NCI-H2196 treated with DMSO at 0.1 percent for 48 hours (cell line): Measurements from ENCODE around the gene ZC3H12D.

Source experiments
- DNase-seq: peaks from one replicate; lab custom pipeline; 2025; ENCODE audit not compliant: unreplicated experiment; lab: John Stamatoyannopoulos, UW

The ZC3H12D gene

DNA sequence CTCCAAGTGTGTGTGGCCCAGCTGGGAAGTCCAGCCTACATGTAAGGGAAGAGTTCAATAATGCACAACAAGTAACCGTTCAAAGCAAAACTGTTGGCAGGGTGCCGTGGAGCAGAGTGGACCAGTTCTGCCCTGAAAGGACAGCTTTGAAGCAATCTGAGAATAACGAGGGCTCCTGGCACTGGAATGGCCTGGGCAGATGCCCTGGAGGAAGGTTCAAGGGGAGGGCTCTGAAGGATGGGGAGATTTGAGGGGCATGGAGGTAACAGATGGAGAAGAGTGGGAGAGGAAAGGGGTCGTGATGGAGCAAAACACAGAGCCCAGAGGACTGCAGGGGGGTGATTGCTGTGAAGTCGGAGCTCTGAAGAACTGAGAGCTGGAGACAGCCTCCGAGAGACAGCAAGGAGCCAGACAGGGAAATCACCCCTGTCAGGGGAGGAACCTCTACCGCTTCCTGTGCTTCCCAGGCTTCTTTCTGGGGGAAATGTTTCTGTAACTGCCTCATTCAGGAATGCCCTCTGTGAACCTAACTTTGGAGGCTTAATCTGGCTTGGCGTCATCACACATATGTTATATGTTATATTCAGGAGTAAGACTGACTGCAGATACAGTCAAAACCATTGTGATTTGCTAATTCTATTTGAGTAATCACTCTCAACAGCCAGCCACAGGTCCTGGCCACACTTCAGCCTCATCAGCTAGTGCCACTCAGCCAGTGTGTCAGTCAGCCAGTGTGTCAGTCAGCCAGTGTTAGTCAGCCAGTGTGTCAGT, 41.2 kb downstream of the ZC3H12D start:
- DNase-seq = no peak

DNA sequence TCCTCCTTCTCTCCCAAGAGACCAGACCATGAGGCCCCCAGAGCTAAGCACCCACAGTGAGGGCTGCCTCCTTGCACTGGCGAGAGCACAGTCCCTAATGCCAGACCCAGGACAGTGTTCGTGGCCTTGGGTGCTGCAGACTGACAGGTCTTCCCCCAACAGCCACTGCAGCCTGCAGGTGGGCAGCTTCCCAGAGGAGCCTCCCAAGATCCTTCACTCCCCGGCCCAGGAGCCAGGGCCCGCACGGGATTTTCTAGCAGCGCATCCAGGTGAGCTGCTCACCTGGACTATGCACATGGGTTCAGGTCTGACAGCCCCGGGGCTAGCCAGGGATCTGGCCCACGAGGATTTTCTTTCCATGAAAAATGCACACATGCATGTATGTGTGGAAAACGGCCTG, 43.1 kb downstream of the ZC3H12D start:
- DNase-seq = no peak

DNA sequence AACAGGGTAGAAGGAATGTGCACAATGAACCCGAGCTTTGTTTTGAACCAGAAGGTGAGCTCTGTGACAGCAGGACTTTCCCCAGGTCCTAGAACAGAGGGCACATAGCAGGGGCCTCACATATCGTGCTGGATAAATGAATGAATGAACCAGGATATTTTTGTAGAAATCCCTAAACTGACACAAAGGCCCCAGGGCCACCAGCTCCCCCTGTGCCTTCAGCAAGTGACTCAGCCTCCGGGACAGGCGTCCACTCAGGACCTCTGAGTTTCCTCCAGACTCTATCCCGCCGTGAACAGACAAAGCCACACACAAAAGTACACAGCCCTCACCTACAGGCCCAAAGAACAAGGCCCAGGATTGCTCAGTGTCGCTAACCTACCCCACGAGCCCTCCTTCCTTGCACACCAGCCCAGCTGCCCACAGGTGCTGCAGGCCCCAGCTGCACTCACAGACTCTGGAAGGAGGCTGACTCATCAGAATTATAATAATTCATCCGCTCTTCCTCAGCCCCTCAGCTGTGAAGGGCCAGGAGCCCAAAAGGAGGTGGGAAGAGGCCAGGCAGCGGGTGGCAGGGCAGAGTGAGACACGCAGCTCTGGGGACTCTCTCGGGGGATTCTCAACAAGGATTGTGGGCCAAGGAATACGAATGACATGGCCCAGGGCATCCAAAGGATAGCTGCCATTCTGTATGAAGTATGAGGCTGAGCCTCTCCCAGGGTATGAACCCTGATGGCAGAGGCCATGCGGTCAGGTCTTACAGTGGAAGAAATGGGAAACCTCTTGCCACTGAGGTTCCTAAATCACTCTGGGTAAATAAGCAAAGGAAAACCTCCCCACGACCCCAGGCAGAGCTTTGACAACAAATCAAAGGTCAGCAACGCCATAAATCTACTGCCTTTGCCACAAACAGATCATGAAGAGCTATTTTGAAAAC, 43.8 kb downstream of the ZC3H12D start:
- DNase-seq = no peak

DNA sequence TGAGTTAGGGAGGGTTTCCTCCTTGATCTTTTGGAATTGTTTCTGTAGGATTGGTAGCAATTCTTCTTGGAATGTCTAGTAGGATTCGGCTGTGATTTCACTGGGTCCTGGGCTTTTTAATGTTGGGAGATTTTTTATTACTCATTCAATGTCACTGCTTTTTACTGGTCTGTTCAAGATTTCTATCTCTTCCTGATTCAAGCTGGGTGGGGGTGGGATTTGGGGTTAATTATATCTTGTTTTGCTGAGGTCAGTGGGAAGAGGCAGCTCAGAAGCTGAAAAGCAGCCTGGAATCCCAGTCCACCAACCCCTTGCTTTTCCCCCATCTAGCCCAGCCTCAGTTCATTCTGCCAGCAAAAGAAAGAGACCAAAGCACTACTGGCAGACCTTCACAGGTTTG, 45.2 kb downstream of the ZC3H12D start:
- no peak for DNase-seq

DNA sequence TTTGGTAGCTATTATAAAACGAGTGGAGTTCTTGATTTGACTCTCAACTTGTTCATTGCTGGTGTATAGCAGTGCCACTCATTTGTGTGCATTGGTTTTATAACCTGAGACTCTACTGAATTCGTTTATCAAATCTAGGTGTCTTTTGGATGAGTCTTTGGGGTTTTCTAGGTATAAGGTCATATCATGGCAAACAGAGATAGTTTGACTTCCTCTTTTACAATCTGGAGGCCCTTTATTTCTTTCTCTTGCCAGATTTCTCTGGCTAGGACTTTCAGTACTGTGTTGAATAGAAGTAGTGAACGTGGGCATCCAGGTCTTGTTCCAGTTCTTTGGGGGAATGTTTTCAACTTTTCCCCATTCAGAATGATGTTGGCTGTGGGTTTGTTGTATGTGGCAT, 46.0 kb downstream of the ZC3H12D start:
- no peak for DNase-seq

DNA sequence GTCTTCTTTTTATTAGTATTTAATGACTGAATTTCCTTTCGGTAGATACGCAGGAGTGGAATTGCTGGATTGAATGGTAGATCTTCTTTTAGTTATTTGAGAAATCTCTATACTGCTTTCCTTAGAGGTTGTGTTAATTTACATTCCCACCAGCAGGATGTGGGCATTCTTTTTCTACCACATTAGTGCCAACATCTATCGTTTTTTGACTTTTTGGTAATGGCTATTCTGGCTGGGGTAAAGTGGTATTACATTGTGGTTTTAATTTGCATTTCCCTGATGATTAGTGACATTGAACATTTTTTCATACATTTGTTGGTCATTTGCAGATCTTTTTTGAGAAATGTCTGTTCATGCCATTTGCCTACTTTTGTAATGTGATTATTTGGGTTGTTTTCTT, 47.6 kb downstream of the ZC3H12D start:
- no peak for DNase-seq

DNA sequence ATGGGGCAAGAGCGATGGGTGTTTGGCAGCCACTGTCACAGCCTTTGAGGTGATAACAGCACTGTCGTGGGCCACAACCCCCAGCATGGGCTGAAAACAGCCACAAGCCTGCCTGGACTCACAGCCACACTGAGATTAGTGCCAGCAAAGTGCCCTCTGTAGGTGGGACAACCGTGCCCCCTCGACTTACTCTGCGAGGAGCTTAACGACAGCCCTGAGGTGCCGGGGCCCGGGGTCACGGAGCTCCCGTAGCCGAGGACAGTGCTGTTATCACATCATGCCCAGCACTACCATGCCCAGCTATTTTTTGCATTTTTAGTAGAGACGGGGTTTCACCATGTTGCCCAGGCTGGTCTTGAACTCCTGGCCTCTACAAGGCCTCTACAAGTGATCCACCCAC, 48.2 kb downstream of the ZC3H12D start:
- no peak for DNase-seq

DNA sequence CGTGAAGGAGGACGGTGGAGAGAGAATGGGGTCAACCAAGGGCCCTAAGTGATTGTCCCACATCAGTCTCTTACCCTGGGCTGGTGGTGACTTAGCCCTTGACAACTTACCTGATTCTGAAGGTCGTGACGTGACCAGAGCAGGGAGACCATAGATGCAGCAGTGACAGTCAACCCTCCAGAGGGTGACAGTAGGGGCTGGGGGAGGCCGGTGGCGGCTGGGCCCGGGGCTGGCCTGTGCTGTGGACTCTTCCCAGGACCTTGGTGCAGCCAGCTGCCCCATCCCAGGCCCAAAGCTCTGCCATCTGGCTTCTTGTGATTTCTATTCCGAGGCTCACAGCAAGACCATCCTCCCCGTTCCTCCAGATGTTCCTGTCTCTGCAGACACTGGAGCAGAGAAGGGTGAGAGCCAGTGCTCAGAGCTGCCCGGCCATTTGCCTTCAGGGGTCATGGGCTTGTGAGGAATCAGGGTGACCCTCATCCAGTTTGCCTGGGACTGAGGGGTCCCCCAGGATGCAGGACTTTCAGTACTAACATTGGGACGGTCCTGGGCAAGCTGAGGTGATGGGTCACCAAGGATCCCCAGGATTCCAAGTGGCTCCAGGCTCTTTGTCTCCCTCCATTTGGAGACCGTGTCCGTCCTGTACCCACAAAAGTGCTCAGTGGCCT, 48.8 kb downstream of the ZC3H12D start:
- no peak for DNase-seq

DNA sequence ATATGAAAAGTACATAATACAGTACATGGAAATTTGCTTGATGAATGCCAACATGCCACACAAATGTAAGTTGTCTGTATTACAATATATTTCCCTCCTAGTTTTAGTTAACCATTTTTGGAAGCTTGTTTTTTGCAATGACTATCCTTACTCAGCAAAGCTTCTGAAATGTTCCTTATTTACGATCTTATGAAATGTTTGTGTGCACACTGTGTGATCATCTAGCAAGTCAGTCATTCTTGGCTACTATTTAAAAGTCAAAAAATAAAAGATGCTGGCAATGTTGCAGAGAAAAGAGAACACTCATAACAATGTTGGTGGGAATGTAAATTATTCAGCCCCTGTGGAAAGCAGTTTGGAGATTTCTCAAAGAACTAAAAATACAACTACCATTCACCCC, 50.9 kb downstream of the ZC3H12D start:
- no peak for DNase-seq

DNA sequence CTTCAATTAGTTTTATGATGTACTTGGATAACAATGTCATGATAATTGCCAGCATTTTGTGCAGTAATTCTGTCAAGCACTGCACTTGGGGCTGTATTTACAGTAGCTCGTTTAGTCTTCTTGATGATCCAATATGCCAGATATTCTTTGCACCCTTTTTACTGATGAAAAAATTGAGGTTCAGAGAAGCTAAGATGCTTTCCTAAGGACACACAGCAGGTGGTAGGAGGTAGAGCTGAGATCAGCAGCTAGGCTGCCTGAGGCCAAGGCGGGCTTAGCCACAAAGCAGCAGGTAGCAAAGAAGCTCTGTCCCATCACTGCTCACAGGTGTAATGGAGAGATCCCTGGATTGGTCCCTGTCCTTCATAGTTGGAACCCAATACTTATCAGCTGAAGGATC, 51.4 kb downstream of the ZC3H12D start:
- no peak for DNase-seq

DNA sequence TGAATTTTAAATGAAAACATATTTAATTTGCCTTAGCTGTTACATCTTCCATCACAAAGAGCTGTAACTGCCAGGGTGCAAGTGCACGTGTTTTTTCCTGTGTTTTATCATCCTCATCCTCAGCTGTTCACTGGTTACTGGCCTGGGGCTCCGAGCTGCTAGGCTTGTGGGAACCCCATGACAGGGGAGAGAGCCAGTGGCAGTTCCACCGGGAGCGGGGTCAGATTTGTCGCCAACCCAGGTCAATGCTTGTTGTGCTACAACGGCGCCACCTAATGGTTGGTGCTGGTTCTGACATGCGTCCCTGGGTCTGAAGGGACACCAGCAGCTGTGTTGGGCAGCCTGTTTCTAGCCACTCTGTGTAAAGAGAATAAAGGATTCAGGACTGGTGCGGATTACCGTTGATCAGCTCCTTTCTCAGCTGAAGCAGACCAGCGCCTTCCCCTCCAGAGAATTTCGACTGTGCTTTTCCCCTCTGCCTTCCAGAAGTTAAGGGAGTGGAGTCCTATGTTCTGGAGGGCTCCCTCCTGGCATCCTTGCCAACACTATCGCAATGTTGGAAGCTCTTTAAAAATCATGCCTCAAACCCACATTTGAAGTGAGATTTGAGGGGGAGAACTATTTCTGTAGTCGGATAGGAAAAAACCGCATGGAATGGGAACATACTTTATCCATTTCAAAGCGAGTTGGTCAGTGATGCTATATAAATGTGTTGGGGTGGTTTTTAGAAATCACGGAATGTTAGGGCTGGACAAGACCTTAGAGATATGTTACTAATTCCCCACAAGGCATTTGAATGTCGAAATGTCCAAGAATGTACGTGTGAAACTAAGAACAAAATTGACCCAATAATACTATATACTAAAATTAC, 52.7 kb downstream of the ZC3H12D start:
- peak; percentile 69 for DNase-seq

DNA sequence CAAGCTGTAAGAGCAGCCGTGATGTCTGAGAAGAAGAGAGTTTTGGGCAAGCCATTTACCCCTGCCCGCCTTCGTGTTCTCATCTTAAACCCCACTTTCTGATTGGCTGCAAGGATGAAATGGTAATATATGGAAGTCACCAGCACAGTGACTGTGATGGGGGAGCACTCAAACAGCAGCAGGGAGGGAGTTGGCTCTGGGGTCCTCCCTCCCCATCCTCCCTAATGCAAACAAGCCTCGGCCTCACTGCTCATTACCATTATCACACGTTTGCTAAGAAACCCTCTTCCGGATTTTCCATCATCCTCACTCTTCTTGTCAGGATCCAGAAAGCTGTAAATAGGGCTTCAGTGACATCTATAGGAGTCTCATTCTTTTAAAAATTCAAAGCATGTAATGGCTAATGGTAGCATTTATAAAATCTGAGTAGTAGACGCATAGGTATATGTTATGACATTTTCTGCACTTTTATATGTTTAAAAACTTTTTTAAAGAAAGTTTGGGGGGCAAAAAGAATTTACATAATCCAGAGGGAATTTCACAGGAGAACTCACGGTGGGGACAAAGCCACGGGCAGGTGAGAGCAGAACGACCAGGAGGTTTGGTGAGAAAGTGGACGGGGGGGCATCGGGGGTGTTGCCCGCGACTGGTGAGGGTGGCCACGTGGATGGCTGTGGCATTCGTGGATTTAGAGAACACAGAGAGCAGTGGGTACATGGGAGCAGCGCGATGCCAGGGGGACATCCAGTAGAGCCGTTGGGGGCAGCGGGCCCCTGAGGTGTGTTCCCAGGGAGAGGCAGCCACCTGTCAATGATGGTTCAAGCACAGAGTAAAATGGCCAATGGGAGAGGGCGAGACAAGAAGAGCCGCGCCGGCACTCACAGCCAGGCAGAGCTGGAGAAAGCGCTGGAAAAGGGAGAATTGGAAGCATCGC, 55.1 kb downstream of the ZC3H12D start:
- DNase-seq = no peak

DNA sequence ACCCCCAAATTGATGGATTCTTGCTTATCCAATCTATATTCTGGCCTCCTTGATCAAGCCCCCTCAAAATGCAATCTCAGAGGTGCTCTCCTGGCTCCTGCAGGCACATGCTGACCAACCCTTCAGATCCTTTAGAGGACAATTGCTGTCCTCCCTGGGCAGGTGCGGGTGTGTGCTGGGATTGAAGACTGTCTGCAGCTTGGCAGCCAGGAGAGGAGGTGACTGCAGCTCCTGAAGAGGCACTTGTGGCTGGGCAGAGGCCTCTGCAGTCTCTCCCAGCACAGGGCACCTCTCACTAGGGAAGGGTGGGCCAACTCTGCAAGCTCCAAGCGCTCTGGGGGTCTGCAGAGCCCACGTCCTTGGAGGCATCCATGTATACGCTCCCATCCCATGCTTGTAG, 56.2 kb downstream of the ZC3H12D start:
- no peak for DNase-seq

DNA sequence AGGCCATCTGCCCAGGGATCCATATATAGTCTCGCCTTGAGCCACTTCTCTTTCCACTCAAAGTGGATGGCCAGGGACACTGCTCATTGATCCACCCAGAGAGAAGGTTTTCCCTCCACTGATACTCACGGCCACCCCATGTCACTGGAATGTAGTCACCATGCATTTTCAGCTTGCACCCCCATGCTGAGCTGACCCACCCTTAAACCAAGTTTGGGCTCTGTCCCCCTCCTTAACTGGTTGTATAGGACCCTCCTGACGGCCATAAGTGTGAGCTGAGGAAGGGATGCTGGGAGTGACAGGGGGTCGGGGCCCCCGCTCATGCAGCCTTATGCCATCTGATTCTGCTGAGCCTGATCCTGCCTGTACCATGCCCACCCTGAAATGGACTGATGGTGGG, 59.1 kb downstream of the ZC3H12D start:
- no peak for DNase-seq

DNA sequence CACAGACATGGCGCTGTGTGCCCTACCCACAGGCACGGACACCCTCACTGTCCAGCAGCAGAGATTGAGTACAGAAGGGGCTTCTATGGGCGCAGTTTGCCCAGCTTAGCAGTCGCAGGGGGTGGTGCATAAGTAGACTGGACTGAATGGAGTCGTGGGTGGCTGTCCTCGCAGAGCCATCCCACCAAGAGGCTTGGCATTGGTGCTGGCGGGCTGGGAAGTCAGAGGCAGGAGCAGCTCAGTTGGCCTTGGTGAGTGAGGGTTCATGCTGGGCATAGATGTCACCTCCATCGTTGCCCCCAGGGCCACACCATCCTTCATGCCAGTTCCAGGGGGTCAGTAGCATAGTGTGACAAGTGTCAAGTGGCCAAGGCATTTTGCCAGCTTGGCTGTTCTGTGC, 59.6 kb downstream of the ZC3H12D start:
- DNase-seq = no peak

DNA sequence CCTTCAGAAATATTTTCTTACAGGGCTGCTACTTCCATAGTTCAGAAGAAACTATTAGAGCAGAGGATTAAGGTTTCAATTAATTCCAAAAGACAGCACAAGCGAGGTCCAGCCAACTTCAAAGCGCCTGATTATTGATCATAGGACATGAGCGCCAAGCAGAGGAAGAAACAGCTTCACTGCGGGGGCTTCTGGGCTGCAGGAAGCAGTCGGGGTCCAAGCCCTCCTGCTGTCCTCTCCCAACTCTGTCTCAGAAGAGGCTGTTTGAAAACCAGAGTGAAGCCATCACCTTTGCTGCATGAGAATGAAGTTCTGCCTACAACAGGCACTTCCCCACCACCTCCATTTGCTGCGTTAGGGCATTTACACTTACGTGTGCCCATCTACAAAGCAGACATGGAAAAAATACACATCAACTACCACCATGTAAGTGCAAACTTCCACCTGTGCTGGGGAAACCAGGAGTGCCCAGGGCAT, 60.8 kb downstream of the ZC3H12D start:
- no peak for DNase-seq

DNA sequence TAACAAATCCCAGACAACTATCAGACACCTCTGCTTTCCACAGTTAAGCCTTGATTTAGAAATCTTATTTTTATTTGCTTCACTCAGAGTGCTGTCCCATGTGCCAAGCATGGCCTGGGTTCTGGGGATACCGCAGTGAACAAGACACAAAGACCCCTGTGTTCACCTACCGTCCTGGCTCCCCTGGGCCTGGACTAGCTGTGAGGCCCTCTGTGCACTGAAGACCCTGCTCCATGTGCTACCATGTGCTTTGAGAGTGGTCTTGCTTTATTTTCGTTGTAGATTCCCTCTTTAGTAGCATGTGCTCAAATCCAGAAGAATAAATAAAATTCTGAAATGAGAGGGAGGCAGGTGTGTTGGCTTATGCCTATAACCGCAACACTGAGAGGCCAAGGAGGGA, 62.2 kb downstream of the ZC3H12D start:
- no peak for DNase-seq

DNA sequence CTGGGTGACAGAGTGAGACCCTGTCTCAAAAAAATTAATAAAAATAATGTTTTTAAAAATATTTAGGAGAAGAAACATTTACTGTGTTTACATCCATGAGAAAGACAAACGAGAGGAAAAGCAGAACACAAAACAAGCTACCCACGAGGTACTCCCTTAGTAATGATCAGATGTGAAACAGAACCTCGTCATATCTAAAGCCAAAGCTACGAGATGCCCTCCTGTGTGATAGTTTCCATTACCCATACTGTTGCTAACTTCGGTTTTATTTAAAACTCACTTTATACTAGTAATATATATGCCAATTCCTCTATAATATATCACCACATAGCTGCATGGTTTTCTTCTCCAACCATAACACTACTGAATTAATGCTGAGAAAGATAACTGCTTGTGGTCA, 63.7 kb downstream of the ZC3H12D start:
- DNase-seq = no peak

DNA sequence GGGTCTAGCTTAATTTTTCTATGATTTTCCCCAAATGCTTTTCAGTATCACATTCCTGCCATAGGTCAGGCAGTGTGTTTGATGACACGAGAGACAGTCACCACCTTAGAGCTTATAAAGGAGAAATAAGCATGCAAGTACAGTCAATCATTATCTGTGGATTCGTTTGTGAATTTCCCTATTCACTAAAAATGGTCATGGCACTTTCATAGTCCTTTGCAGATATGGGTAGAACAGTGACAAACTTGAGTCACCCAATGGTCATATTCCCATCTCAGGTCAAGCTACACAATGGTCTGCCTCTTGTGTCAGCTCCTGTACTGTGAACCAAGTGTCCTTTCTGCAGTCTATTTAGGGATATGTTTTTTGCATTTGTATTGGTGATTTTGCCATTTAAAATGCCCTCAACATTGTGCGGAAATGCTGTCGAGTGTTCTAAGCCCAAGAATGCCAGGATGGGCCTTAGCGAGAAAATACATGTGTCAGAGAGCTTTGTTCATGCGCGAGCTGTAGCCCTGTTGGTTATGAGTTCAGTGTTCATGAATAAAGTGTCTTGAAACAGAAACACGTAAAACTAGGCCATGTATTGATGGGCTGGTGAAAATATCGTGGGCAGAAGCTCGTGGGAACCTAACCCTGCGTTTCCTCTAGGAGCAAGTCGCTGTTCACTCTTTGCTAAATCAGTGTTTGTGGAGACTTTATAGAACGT, 65.0 kb downstream of the ZC3H12D start:
- no peak for DNase-seq
